ENCODE measurements around the gene PDZD2.

Gene PDZD2

GRCh38 chr5:31833710-31834109, 194.8 kb downstream of the PDZD2 start:
- no peak for DNase-seq

- DNase-seq = no peak
Measured at GRCh38 chr5:31844622-31845345, 205.9 kb downstream of the PDZD2 start.

- DNase-seq = peak; percentile 40
Measured at GRCh38 chr5:31845361-31845760, 206.4 kb downstream of the PDZD2 start.

GRCh38 chr5:31846934-31847333, 208.0 kb downstream of the PDZD2 start:
- no peak for DNase-seq

- DNase-seq = no peak
Measured at GRCh38 chr5:31847354-31847753, 208.4 kb downstream of the PDZD2 start.

- no peak for DNase-seq
Measured at GRCh38 chr5:31850981-31851689, 212.2 kb downstream of the PDZD2 start.

GRCh38 chr5:31853398-31854135, 214.6 kb downstream of the PDZD2 start:
- DNase-seq = no peak

GRCh38 chr5:31854181-31855133, 215.5 kb downstream of the PDZD2 start:
- peak; percentile 52 for DNase-seq

GRCh38 chr5:31855134-31856040, 216.5 kb downstream of the PDZD2 start:
- DNase-seq = no peak

- no peak for DNase-seq
Measured at GRCh38 chr5:31859096-31859495, 220.2 kb downstream of the PDZD2 start.

- DNase-seq = no peak
Measured at GRCh38 chr5:31860278-31860677, 221.3 kb downstream of the PDZD2 start.

- DNase-seq = no peak
Measured at GRCh38 chr5:31860726-31861433, 221.9 kb downstream of the PDZD2 start.

- DNase-seq = no peak
Measured at GRCh38 chr5:31861601-31862000, 222.7 kb downstream of the PDZD2 start.

GRCh38 chr5:31863991-31864411, 225.1 kb downstream of the PDZD2 start:
- no peak for DNase-seq

GRCh38 chr5:31866166-31866565, 227.2 kb downstream of the PDZD2 start:
- no peak for DNase-seq

GRCh38 chr5:31867219-31867618, 228.3 kb downstream of the PDZD2 start:
- no peak for DNase-seq

GRCh38 chr5:31880449-31880848, 241.5 kb downstream of the PDZD2 start:
- no peak for DNase-seq

- no peak for DNase-seq
Measured at GRCh38 chr5:31884896-31885295, 246.0 kb downstream of the PDZD2 start.

GRCh38 chr5:31886206-31886605, 247.3 kb downstream of the PDZD2 start:
- DNase-seq = no peak

GRCh38 chr5:31887556-31887955, 248.6 kb downstream of the PDZD2 start:
- DNase-seq = no peak

GRCh38 chr5:31888564-31888963, 249.6 kb downstream of the PDZD2 start:
- DNase-seq = no peak

All from fibroblast of skin of right biceps (primary cell).